Ishikawa (cell line): ENCODE results near the gene SLFN12L.

Source experiments
- CEBPB ChIP-seq: IDR thresholded peaks from 2 replicates; pipeline ENCODE4 v1.6.1; 2012
- CREB1 ChIP-seq: IDR thresholded peaks from 2 replicates; pipeline ENCODE4 v1.6.1; 2012; ENCODE audit warnings: low read depth
- EGR1 ChIP-seq: IDR thresholded peaks from 2 replicates; pipeline ENCODE4 v1.6.1; 2012
- EP300 ChIP-seq: IDR thresholded peaks from 2 replicates; pipeline ENCODE4 v1.6.1; 2012; ENCODE audit warnings: borderline replicate concordance
- FOXM1 ChIP-seq: IDR thresholded peaks from 2 replicates; pipeline ENCODE4 v1.6.1; 2012; ENCODE audit warnings: low read depth, borderline replicate concordance
- NFIC ChIP-seq: IDR thresholded peaks from 2 replicates; pipeline ENCODE4 v1.6.1; 2012
- RAD21 ChIP-seq: IDR thresholded peaks from 2 replicates; pipeline ENCODE4 v1.6.1; 2012; ENCODE audit warnings: low read depth
- TAF1 ChIP-seq: IDR thresholded peaks from 2 replicates; pipeline ENCODE4 v1.6.1; 2012; ENCODE audit warnings: low read depth, mild to moderate bottlenecking
- TCF12 ChIP-seq: IDR thresholded peaks from 2 replicates; pipeline ENCODE4 v1.6.1; 2012; ENCODE audit warnings: low read depth
- TEAD4 ChIP-seq: IDR thresholded peaks from 2 replicates; pipeline ENCODE4 v1.6.1; 2012
- YY1 ChIP-seq: IDR thresholded peaks from 2 replicates; pipeline ENCODE4 v1.6.1; 2012; ENCODE audit warnings: low read depth
- ZBTB7A ChIP-seq: IDR thresholded peaks from 2 replicates; pipeline ENCODE4 v1.6.1; 2012; ENCODE audit warnings: low read depth
- TF ChIP-seq, protein P1 (sequence below): IDR thresholded peaks from 2 replicates; pipeline ENCODE4 v1.6.1; 2012
- TF ChIP-seq, protein P2 (sequence below): IDR thresholded peaks from 2 replicates; pipeline ENCODE4 v1.6.1; 2012
- TF ChIP-seq, protein P3 (sequence below): IDR thresholded peaks from 2 replicates; pipeline ENCODE4 v1.6.1; 2012; ENCODE audit warnings: low read depth, mild to moderate bottlenecking

The SLFN12L gene

DNA sequence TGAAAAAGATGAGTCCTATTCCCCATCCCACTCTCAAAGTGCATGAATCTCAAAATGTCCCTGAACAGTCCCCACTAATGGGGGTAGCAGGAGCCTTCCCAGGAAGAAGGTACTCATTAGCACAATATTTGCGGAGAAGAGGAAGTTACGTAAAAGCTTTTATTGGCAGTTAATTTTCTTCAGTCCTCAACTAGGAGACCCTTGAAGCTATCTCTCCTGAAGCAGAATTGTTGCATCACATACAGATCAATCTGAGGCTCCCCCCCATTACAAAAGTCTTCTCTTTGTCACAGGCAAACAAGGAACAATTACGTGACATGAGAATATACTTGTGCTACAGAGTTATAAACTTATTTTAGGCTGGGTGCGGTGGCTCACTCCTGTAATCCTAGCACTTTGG lies 14.2 kb downstream of the SLFN12L start:
- TF ChIP-seq ZBTB7A (no peak), YY1 (no peak), EP300 (no peak), CREB1 (no peak), RAD21 (no peak), NFIC (no peak), TCF12 (no peak), FOXM1 (no peak), TAF1 (no peak), CEBPB (no peak), TEAD4 (no peak), EGR1 (no peak)
- TF ChIP-seq, protein P1, sequence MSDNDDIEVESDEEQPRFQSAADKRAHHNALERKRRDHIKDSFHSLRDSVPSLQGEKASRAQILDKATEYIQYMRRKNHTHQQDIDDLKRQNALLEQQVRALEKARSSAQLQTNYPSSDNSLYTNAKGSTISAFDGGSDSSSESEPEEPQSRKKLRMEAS, result no peak
- TF ChIP-seq, protein P2, sequence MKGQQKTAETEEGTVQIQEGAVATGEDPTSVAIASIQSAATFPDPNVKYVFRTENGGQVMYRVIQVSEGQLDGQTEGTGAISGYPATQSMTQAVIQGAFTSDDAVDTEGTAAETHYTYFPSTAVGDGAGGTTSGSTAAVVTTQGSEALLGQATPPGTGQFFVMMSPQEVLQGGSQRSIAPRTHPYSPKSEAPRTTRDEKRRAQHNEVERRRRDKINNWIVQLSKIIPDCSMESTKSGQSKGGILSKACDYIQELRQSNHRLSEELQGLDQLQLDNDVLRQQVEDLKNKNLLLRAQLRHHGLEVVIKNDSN, result no peak
- TF ChIP-seq, protein P3, sequence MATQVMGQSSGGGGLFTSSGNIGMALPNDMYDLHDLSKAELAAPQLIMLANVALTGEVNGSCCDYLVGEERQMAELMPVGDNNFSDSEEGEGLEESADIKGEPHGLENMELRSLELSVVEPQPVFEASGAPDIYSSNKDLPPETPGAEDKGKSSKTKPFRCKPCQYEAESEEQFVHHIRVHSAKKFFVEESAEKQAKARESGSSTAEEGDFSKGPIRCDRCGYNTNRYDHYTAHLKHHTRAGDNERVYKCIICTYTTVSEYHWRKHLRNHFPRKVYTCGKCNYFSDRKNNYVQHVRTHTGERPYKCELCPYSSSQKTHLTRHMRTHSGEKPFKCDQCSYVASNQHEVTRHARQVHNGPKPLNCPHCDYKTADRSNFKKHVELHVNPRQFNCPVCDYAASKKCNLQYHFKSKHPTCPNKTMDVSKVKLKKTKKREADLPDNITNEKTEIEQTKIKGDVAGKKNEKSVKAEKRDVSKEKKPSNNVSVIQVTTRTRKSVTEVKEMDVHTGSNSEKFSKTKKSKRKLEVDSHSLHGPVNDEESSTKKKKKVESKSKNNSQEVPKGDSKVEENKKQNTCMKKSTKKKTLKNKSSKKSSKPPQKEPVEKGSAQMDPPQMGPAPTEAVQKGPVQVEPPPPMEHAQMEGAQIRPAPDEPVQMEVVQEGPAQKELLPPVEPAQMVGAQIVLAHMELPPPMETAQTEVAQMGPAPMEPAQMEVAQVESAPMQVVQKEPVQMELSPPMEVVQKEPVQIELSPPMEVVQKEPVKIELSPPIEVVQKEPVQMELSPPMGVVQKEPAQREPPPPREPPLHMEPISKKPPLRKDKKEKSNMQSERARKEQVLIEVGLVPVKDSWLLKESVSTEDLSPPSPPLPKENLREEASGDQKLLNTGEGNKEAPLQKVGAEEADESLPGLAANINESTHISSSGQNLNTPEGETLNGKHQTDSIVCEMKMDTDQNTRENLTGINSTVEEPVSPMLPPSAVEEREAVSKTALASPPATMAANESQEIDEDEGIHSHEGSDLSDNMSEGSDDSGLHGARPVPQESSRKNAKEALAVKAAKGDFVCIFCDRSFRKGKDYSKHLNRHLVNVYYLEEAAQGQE, result no peak

DNA sequence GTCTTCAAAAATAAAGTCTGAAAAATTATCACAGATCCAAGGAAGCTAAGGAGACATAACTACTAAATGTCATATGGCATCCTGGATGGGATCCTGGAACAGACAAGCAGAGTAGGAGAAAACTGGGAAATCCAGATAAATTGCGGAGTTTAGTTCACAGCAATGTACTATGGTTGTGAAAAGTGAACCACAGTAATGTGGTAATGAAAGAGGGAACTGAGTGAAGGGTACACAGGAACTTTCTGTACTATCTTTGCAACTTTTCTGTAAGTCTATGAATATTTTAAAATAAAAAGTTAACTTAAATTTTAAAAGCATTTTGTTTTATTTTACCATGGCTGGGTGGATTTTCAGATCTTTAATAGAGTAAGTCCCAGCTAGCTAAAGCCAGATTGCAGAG lies 16.3 kb downstream of the SLFN12L start:
- TF ChIP-seq TAF1 (no peak), YY1 (no peak), FOXM1 (no peak), EGR1 (no peak), TEAD4 (no peak)
- TF ChIP-seq, protein P3, result no peak

DNA sequence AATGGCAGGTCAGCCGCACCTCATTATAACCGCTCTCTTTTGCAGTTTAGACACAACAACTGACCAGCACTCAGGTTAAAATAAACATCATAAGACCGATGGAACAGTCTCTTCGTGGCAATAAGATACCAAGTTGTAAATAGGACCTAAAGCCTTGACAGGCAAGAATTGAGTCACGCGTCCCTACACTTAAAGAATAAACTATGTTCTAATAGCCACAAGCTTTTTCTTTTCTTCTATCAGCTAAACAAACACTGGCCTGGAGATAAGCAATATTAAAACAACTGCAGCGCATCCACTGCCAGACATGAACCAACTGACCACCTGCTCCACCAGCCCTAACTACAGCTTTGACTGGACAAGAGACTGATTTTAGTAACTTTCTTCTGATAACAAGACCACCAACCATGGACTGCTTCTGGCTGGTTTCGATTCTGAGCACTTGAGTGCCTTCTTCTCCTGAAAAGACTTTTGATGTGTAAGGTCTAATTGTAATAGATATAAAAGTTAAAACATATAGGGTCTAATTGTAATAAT lies 17.5 kb downstream of the SLFN12L start:
- TF ChIP-seq TCF12, result no peak
- TF ChIP-seq, protein P1, result no peak
- no peak for TF ChIP-seq EGR1
- TF ChIP-seq YY1, result no peak
- TF ChIP-seq, protein P2, result no peak
- no peak for TF ChIP-seq NFIC
- no peak for TF ChIP-seq RAD21
- no peak for TF ChIP-seq TAF1
- no peak for TF ChIP-seq CREB1
- no peak for TF ChIP-seq TEAD4
- no peak for TF ChIP-seq CEBPB
- no peak for TF ChIP-seq EP300
- TF ChIP-seq FOXM1, result no peak
- TF ChIP-seq, protein P3, result no peak
- TF ChIP-seq ZBTB7A, result no peak

DNA sequence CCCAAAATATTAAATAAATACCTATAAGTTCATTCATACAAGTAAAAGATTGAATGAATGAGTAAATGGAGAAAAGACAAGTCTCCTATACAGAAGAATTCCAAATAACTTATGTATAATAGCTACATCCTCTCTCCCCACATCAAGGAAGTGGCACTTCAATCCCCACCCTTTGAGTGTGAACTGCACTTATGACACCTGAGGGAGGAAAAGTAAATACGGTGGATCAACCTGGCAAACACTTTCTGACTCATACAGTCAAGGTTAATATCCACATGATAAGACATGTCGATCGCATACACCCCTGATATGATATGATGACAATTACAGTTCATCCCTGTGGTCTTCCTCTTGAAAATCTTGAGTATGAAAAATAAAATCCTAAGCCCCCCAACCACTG lies 18.0 kb downstream of the SLFN12L start:
- no peak for TF ChIP-seq TAF1
- TF ChIP-seq TEAD4, result no peak
- no peak for TF ChIP-seq RAD21
- TF ChIP-seq, protein P3, result no peak
- TF ChIP-seq CREB1, result no peak
- TF ChIP-seq YY1, result no peak
- TF ChIP-seq EGR1, result no peak
- no peak for TF ChIP-seq CEBPB
- TF ChIP-seq, protein P2, result no peak
- no peak for TF ChIP-seq FOXM1
- TF ChIP-seq NFIC, result no peak
- TF ChIP-seq, protein P1, result no peak
- TF ChIP-seq ZBTB7A, result no peak
